GM21529 (cell line): ENCODE results near the gene DYNC2LI1.

Experiments
- ATAC-seq: cut with Tn5 transposase; IDR thresholded peaks from one replicate; pipeline ENCODE4 v1.9.1; 2021; ENCODE audit not compliant: unreplicated experiment

The DYNC2LI1 gene

GRCh38 chr2:43812947-43813346, 39.1 kb downstream of the DYNC2LI1 start:
- ATAC-seq = no peak

- no peak for ATAC-seq
Measured at GRCh38 chr2:43814711-43815110, 40.9 kb downstream of the DYNC2LI1 start.

GRCh38 chr2:43818761-43819160, 44.9 kb downstream of the DYNC2LI1 start:
- ATAC-seq = no peak

- no peak for ATAC-seq
Measured at GRCh38 chr2:43819491-43820163, 45.8 kb downstream of the DYNC2LI1 start.

- ATAC-seq = no peak
Measured at GRCh38 chr2:43822839-43823238, 49.0 kb downstream of the DYNC2LI1 start.

GRCh38 chr2:43823751-43824150, 49.9 kb downstream of the DYNC2LI1 start:
- no peak for ATAC-seq

GRCh38 chr2:43824512-43824911, 50.7 kb downstream of the DYNC2LI1 start:
- ATAC-seq = no peak

GRCh38 chr2:43824951-43825493, 51.2 kb downstream of the DYNC2LI1 start:
- no peak for ATAC-seq

- no peak for ATAC-seq
Measured at GRCh38 chr2:43825841-43826240, 52.0 kb downstream of the DYNC2LI1 start.

- ATAC-seq = no peak
Measured at GRCh38 chr2:43826305-43827250, 52.7 kb downstream of the DYNC2LI1 start.

GRCh38 chr2:43831543-43832294, 57.9 kb downstream of the DYNC2LI1 start:
- no peak for ATAC-seq

- no peak for ATAC-seq
Measured at GRCh38 chr2:43832457-43832856, 58.6 kb downstream of the DYNC2LI1 start.

GRCh38 chr2:43837033-43837432, 63.2 kb downstream of the DYNC2LI1 start:
- ATAC-seq = no peak

GRCh38 chr2:43837831-43838559, 64.2 kb downstream of the DYNC2LI1 start:
- no peak for ATAC-seq

GRCh38 chr2:43838560-43839267, 64.9 kb downstream of the DYNC2LI1 start, which contains the start of the genes ABCG5 and ABCG8:
ABCG5 (minus strand) TSS chr2:43838839; CDS start chr2:43838679, 160 bp downstream.
ABCG8 (plus strand) TSS chr2:43838971; CDS start chr2:43839054, 83 bp downstream.
- ATAC-seq = no peak

GRCh38 chr2:43839776-43840564, 66.1 kb downstream of the DYNC2LI1 start:
- ATAC-seq = no peak

- ATAC-seq = no peak
Measured at GRCh38 chr2:43840965-43841364, 67.1 kb downstream of the DYNC2LI1 start.

- ATAC-seq = no peak
Measured at GRCh38 chr2:43841949-43842865, 68.4 kb downstream of the DYNC2LI1 start.
